Psoas muscle (tissue), 8 donors: Measurements from ENCODE around the gene ABLIM1. TPM values are rescaled to one million over a fixed set of nuclear protein-coding genes. Genes with fewer than 3 reads are reported as not detected.

Experiments used
- ATAC-seq, 4 donors: fragments of 200-7000 bp; cut with Tn5 transposase; one replicate each; pipeline ENCODE4 v1.9.1; 2020; ENCODE audit warnings: moderate library complexity in 3 of 4, mild to moderate bottlenecking in 2 of 4
- DNase-seq, 2 donors: peaks; one replicate each; pipeline ENCODE4 v3.0.0-alpha.2; 2020
- H3K27ac ChIP-seq: fragments of 200-600 bp; one replicate; pipeline ENCODE4 v1.8.0; 2022
- H3K27me3 ChIP-seq, 3 donors: fragments of 200-600 bp in 1 of 3; one replicate each; pipeline versions ENCODE4 v1.6.1 to v1.8.0; 2013 to 2022; ENCODE audit warnings: low read length in 2 of 3, mild to moderate bottlenecking in 2 of 3, moderate library complexity in 1 of 3; ENCODE audit not compliant: insufficient read depth in 3 of 3
- H3K36me3 ChIP-seq, 2 donors: fragments of 200-600 bp in 1 of 2; one replicate each; pipeline versions ENCODE4 v1.6.1 to v1.8.0; 2013 to 2022; ENCODE audit warnings: low read depth in 1 of 2, mild to moderate bottlenecking in 1 of 2, moderate library complexity in 1 of 2; ENCODE audit not compliant: insufficient read depth in 1 of 2
- H3K4me1 ChIP-seq: fragments of 200-600 bp; one replicate; pipeline ENCODE4 v1.8.0; 2022
- H3K4me3 ChIP-seq: fragments of 200-600 bp; one replicate; pipeline ENCODE4 v1.8.0; 2022; ENCODE audit warnings: mild to moderate bottlenecking
- H3K9me3 ChIP-seq: fragments of 200-600 bp; one replicate; pipeline ENCODE4 v1.8.0; 2022
- WGBS, 3 donors: extraction: QIAGEN DNeasy Blood & Tissue Kit; methylation state at CpG; one replicate each; pipeline versions ENCODE4 v1.1.6 to v1.1.7; 2013; 5-methylcytosine and 5-hydroxymethylcytosine counted together
- intact Hi-C, 2 donors: fragments of 100-400 bp; cut with DNase I; formaldehyde crosslinking; loops; one replicate each; pipeline versions ENCODE4 v1.11.0 to v1.14.2; 2022
- polyA plus RNA-seq, 3 donors: library from polyadenylated mRNA; stranded (reverse); fragments of 200-250 nt; gene quantifications; one replicate each; pipeline ENCODE4 v1.2.3, GENCODE V29; 2013
- total RNA-seq, 4 donors: library from RNA; stranded (reverse); fragmentation: NEBNext Ultra II Directional in 2 of 4; extraction: Animal tissue kit (Norgen Biotek cat#: 25700) in 2 of 4; gene quantifications; one replicate each; pipeline versions ENCODE4 v1.2.1 to v1.2.4, GENCODE V29; 2021 to 2023
- TF ChIP-seq, protein P1 (sequence below): fragments of 200-600 bp; IDR thresholded peaks from one replicate; pipeline ENCODE4 v1.8.0; 2022; ENCODE audit warnings: antibody characterized with exemption
- donor health status: healthy with polysubstance abuse.
- donor health status: DM: no; HTN: no; CAD: no; lungs with moderate emphysema.
- donor health status: Bipolar disorder and iron deficiency.
- donor health status: healthy.
- donor health status: DM: yes; HTN: yes; CAD: no.
- donor health status: DM: no; HTN: no; CAD: no.
- donor health status: DM: no; HTN: no; CAD: no.
- donor health status: DM: yes; HTN: yes; CAD: no.

ABLIM1 gene
- total and polyA plus RNA-seq, 7 donors: 15.4 to 183 (median 21.8) TPM

DNA sequence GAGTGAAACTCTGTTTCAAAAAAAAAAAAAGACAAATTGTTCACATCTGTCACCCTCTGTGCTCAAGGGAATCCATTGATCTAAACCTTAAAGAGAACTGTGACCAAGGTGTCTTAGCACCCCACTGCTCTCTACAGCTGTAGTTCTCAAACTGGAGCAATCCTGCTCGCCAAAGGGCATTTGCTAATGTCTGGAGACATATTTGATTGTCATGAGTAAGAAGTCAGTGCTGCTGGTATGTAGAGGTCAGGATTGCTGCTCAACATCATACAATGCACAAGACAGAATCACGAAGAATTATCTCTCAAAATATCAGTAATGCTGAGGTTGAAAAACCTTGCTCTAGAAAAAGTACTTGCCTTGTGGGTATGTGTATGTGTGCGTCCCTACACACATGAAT lies 30.0 kb downstream of the ABLIM1 start:
- TF ChIP-seq, protein P1, sequence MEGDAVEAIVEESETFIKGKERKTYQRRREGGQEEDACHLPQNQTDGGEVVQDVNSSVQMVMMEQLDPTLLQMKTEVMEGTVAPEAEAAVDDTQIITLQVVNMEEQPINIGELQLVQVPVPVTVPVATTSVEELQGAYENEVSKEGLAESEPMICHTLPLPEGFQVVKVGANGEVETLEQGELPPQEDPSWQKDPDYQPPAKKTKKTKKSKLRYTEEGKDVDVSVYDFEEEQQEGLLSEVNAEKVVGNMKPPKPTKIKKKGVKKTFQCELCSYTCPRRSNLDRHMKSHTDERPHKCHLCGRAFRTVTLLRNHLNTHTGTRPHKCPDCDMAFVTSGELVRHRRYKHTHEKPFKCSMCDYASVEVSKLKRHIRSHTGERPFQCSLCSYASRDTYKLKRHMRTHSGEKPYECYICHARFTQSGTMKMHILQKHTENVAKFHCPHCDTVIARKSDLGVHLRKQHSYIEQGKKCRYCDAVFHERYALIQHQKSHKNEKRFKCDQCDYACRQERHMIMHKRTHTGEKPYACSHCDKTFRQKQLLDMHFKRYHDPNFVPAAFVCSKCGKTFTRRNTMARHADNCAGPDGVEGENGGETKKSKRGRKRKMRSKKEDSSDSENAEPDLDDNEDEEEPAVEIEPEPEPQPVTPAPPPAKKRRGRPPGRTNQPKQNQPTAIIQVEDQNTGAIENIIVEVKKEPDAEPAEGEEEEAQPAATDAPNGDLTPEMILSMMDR: no peak
- ATAC-seq (no peak), DNase-seq (no peak)
- intact Hi-C loops: no loop called here
- Histone ChIP-seq H3K4me3 (no peak overlapping the region), H3K36me3 (peaks cover 0 to 2% of the 10 kb centered on the region in 2 donors), H3K27me3 (peaks cover 0 to 42% (median 10%) of the 10 kb centered on the region in 3 donors), H3K9me3 (no peaks in the 10 kb centered on the region), H3K4me1 (peaks cover 20% of the 10 kb centered on the region), H3K27ac (no peak overlapping the region)
- 90 to 96% (median 91%) methylated on average over 3 of the region's 3 CpGs for WGBS, 3 donors

DNA sequence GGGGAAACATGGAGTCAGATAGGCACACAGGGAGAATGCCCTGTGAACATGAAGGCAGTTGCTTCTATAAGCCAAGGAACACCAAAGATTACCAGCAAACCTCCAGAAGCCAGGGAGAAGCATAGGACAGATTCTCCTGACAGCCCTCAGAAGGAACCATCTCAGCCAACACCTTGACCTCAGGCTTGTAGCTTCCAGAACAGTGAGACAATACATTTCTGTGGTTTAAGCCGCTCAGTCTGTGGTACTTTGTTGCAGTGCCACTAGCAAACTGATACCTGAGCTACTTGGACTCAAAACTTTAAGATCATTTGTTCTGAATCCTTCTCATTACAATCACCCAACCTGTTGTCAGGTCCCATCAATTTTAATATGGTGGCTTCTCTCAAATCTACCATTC lies 31.2 kb downstream of the ABLIM1 start:
- Histone ChIP-seq H3K27me3 (peaks cover 0 to 30% (median 9%) of the 10 kb centered on the region in 3 donors), H3K36me3 (peaks cover 0 to 2% of the 10 kb centered on the region in 2 donors), H3K4me1 (peaks cover 9% of the 10 kb centered on the region), H3K4me3 (no peak overlapping the region), H3K27ac (no peak overlapping the region), H3K9me3 (no peaks in the 10 kb centered on the region)
- ATAC-seq (peak in 1 of 4 donors; percentile 31), DNase-seq (no peak)
- intact Hi-C loops: no loop called here
- WGBS, 3 donors: 88 to 100% (median 91%) methylated on average over 1 of the region's 1 CpG
- TF ChIP-seq, protein P1: no peak

- Histone ChIP-seq H3K4me3 (no peak overlapping the region), H3K4me1 (no peaks in the 10 kb centered on the region)
- WGBS, 3 donors: 84 to 92% (median 86%) methylated on average over 5 of the region's 5 CpGs
Observed at GRCh38 chr10:114624951-114625780, 32.9 kb downstream of the ABLIM1 start.

GRCh38 chr10:114624422-114624821 lies 33.7 kb downstream of the ABLIM1 start:
- Histone ChIP-seq H3K36me3 (peaks cover 0 to 2% of the 10 kb centered on the region in 2 donors), H3K27ac (no peak overlapping the region), H3K9me3 (no peaks in the 10 kb centered on the region), H3K4me3 (no peak overlapping the region), H3K27me3 (peaks cover 0 to 6% (median 2%) of the 10 kb centered on the region in 3 donors), H3K4me1 (no peaks in the 10 kb centered on the region)
- TF ChIP-seq, protein P1: no peak
- ATAC-seq: no peak
- WGBS, 3 donors: 49 to 82% (median 65%) methylated on average over 2 of the region's 2 CpGs
- no peak for DNase-seq
- intact Hi-C loops: loop anchor here in 1 of 2 donors (1.0 kb wide), 1 partner anchor 32 kb away; no protein-coding TSS in a partner anchor

More at GRCh38 chr10:114624951-114625780, 32.9 kb downstream of the ABLIM1 start:
- ATAC-seq (peak in 1 of 4 donors; percentile 38), DNase-seq (no peak)
- TF ChIP-seq, protein P1: no peak
- intact Hi-C loops: loop anchor here in 1 of 2 donors (1.0 kb wide), 1 partner anchor 33 kb away; no protein-coding TSS in a partner anchor
- no peak overlapping the region for H3K27ac ChIP-seq
- peaks cover 0 to 2% of the 10 kb centered on the region in 2 donors for H3K36me3 ChIP-seq
- H3K9me3 ChIP-seq: no peaks in the 10 kb centered on the region
- peaks cover 0 to 14% (median 2%) of the 10 kb centered on the region in 3 donors for H3K27me3 ChIP-seq
